Progenitor cell of endocrine pancreas (in vitro differentiated cells): ENCODE measurements around the gene SANBR. TPM values are rescaled to one million over a fixed set of nuclear protein-coding genes. Genes with fewer than 3 reads are reported as not detected.

Source experiments
- DNase-seq: peaks from one replicate; pipeline ENCODE4 v3.0.0; 2021; ENCODE audit warnings: low spot score; ENCODE audit not compliant: unreplicated experiment
- H3K27ac Mint-ChIP-seq: 2 replicates; pipeline ENCODE4 v1.8.0; 2021; ENCODE audit warnings: mild to moderate bottlenecking, moderate library complexity, mixed read lengths
- H3K27me3 Mint-ChIP-seq: 2 replicates; pipeline ENCODE4 v1.8.0; 2021; ENCODE audit warnings: mixed read lengths
- H3K36me3 Mint-ChIP-seq: 2 replicates; pipeline ENCODE4 v1.8.0; 2022; ENCODE audit warnings: mixed read lengths; ENCODE audit not compliant: insufficient read depth
- H3K4me1 Mint-ChIP-seq: 2 replicates; pipeline ENCODE4 v1.8.0; 2021; ENCODE audit warnings: low read depth, mixed read lengths
- H3K4me3 Mint-ChIP-seq: 2 replicates; pipeline ENCODE4 v1.8.0; 2021; ENCODE audit warnings: low read depth, mild to moderate bottlenecking, moderate library complexity, mixed read lengths
- H3K9me3 Mint-ChIP-seq: 2 replicates; pipeline ENCODE4 v1.8.0; 2021; ENCODE audit warnings: low read depth, mixed read lengths
- total RNA-seq: library from RNA; stranded (reverse); gene quantifications from 2 replicates; pipeline ENCODE4 v1.2.1, GENCODE V29; 2021
- TF ChIP-seq, protein P1 (sequence below): fragments of 200-600 bp; sonication (generic); IDR thresholded peaks from one replicate; pipeline ENCODE4 v1.5.0; 2021; ENCODE audit warnings: antibody characterized with exemption, mild to moderate bottlenecking; ENCODE audit not compliant: unreplicated experiment

The SANBR gene
- total RNA-seq, 1 donor from 2014 or later: 47.9 TPM

DNA sequence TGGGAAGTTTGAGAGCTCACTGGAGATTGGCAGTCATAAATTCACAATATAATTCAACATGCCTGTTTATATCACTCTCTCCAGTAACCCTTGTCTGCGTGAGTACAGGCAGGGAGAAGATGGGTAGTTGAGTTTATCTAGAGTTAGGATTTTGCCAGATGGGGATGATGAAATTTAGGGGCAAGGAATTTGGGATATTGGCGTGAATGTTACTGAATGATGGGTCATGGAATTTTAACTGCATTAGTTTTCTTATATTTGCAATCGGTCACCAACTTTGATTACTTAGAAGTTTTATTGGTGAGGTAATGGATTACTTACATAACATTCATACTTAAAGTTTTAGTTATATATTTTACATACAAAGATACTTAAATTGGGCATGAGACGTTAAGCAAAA is 35.1 kb downstream of the SANBR start:
- TF ChIP-seq, protein P1, sequence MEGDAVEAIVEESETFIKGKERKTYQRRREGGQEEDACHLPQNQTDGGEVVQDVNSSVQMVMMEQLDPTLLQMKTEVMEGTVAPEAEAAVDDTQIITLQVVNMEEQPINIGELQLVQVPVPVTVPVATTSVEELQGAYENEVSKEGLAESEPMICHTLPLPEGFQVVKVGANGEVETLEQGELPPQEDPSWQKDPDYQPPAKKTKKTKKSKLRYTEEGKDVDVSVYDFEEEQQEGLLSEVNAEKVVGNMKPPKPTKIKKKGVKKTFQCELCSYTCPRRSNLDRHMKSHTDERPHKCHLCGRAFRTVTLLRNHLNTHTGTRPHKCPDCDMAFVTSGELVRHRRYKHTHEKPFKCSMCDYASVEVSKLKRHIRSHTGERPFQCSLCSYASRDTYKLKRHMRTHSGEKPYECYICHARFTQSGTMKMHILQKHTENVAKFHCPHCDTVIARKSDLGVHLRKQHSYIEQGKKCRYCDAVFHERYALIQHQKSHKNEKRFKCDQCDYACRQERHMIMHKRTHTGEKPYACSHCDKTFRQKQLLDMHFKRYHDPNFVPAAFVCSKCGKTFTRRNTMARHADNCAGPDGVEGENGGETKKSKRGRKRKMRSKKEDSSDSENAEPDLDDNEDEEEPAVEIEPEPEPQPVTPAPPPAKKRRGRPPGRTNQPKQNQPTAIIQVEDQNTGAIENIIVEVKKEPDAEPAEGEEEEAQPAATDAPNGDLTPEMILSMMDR: no peak
- no peak for DNase-seq
- no peaks in the 10 kb centered on the region for H3K4me1 Mint-ChIP-seq
- H3K9me3 Mint-ChIP-seq: no peaks in the 10 kb centered on the region
- peaks cover 25% of the 10 kb centered on the region for H3K36me3 Mint-ChIP-seq
- H3K27ac Mint-ChIP-seq: no peak overlapping the region
- no peaks in the 10 kb centered on the region for H3K27me3 Mint-ChIP-seq
- H3K4me3 Mint-ChIP-seq: no peak overlapping the region

DNA sequence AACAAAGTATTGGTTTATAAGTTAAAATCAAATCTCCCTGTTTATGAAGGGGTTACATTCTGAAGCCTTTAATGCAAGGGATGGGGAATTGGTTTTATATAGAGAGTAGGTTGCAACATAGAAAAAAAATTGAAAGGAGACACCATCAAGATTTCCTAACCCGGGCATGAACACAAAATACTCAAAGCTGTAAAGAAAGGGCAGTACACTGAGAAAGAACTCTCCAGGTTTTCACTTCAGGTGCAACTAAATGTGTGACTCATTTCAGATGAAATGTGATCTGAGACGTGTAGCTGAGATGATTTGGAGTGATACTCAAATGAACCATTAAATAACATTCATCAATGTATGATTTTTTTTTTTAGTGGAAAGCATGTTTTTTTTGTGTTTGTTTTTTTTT is 43.6 kb downstream of the SANBR start:
- Mint-ChIP-seq H3K4me3 (no peak overlapping the region), H3K36me3 (peaks cover 49% of the 10 kb centered on the region), H3K27me3 (no peaks in the 10 kb centered on the region), H3K27ac (no peak overlapping the region), H3K9me3 (peaks cover 18% of the 10 kb centered on the region), H3K4me1 (no peaks in the 10 kb centered on the region)
- TF ChIP-seq, protein P1: no peak
- no peak for DNase-seq

DNA sequence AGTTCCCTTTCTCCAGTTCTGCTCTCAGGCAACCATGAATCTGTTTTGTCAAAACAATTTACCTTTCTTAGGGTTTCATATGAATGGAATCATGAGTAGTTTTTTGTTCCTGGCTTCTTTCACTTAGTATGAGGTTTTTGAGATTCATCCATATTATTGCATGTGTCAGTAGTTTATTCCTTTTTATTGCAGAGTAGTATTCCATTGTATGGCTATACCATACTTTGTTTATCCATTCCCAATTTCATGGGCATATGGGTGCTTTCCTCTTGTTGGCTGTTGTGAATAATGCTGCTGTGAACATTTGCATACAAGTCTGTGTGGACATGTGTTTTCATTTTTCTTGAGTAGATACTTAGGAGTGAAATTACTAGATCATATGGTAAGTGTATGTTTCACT is 46.0 kb downstream of the SANBR start:
- Mint-ChIP-seq H3K9me3 (peaks cover 21% of the 10 kb centered on the region), H3K36me3 (peaks cover 55% of the 10 kb centered on the region), H3K4me3 (no peak overlapping the region), H3K27me3 (no peaks in the 10 kb centered on the region), H3K4me1 (no peaks in the 10 kb centered on the region), H3K27ac (no peak overlapping the region)
- DNase-seq: no peak
- TF ChIP-seq, protein P1: no peak

DNA sequence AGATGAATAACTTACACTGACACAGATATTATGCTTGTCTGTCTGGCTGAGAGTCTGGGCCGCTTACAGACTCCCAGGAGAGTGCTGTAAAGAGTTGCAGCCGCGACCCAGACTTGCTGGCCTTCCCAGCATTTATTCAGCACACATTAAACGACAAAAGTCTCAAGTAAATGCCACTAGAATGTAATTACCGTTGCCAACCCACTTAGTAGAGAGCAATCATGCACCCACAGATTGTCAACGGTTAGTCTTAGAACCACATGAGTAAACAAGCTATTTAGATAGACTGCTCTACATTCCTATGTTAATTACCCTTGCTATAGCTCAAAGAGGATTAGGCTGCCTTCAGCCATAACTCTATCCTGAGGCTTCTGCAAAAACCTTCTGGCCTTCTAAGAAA is 48.5 kb downstream of the SANBR start:
- TF ChIP-seq, protein P1: no peak
- peaks cover 68% of the 10 kb centered on the region for H3K36me3 Mint-ChIP-seq
- H3K9me3 Mint-ChIP-seq: peaks cover 21% of the 10 kb centered on the region
- no peak overlapping the region for H3K27ac Mint-ChIP-seq
- no peaks in the 10 kb centered on the region for H3K4me1 Mint-ChIP-seq
- no peak for DNase-seq
- no peak overlapping the region for H3K4me3 Mint-ChIP-seq
- no peaks in the 10 kb centered on the region for H3K27me3 Mint-ChIP-seq

Other genes starting within 250 kb of the SANBR start
- 11.9 and 12.3 TPM in 2 replicates for gene REL, start 184.3 kb upstream of the SANBR start, total RNA-seq
- 34.0 and 37.6 TPM in 2 replicates for gene PEX13, start 48.2 kb upstream of the SANBR start, total RNA-seq
- gene PUS10, start 47.6 kb upstream of the SANBR start, total RNA-seq: 7.1 and 8.2 TPM in 2 replicates
- gene C2orf74, start 96.3 kb downstream of the SANBR start, total RNA-seq: 10.0 and 13.6 TPM in 2 replicates